H1 (cell line): ENCODE results near the gene FCAMR. TPM values are rescaled to one million over a fixed set of nuclear protein-coding genes. Genes with fewer than 3 reads are reported as not detected.

ENCODE experiments used
- CTCF ChIA-PET: fragments of 300-600 bp; sonication (Branson Sonifier 250); formaldehyde crosslinking; loops from one replicate; lab custom pipeline; 2021; ENCODE audit not compliant: partially characterized antibody; lab: Charles Lee
- POLR2A ChIA-PET: fragments of 300-600 bp; sonication (Branson Sonifier 250); formaldehyde crosslinking; loops from one replicate; lab custom pipeline; 2021; ENCODE audit warnings: inconsistent platforms; ENCODE audit not compliant: partially characterized antibody; lab: Charles Lee
- DNase-seq, 2 experiments: peaks; one replicate each; pipeline versions ENCODE4 v3.0.0 to v3.0.0-alpha.2; 2010 to 2022; ENCODE audit warnings: low spot score in 2 of 2, low read depth in 1 of 2, mixed read lengths in 1 of 2
- FAIRE-seq: peaks from 2 replicates; lab custom pipeline; 2011; peaks lifted over from hg19 to GRCh38; lab: Jason Lieb, UNC
- H2AFZ ChIP-seq: 2 replicates; pipeline ENCODE4 v1.8.1; 2012; ENCODE audit warnings: low read length, inconsistent platforms
- H2AK5ac ChIP-seq: 2 replicates; pipeline ENCODE4 v1.6.1; 2013; ENCODE audit warnings: low read depth, low read length
- H2BK120ac ChIP-seq: replicated peaks from 2 replicates; pipeline ENCODE3; 2013; ENCODE audit warnings: low read depth, low read length, inconsistent platforms
- H2BK12ac ChIP-seq: 2 replicates; pipeline ENCODE4 v1.6.1; 2013; ENCODE audit warnings: low read depth, low read length
- H2BK15ac ChIP-seq: 2 replicates; pipeline ENCODE4 v1.6.1; 2013; ENCODE audit warnings: low read length
- H2BK20ac ChIP-seq: 2 replicates; pipeline ENCODE4 v1.6.1; 2013; ENCODE audit warnings: low read length
- H2BK5ac ChIP-seq: 2 replicates; pipeline ENCODE4 v1.6.1; 2013; ENCODE audit warnings: low read depth, low read length
- H3K14ac ChIP-seq: 2 replicates; pipeline ENCODE4 v1.6.1; 2013; ENCODE audit warnings: inconsistent platforms; ENCODE audit not compliant: insufficient read length
- H3K18ac ChIP-seq: 2 replicates; pipeline ENCODE4 v1.6.1; 2013; ENCODE audit warnings: low read length; ENCODE audit errors: extremely low read depth
- H3K23ac ChIP-seq: 2 replicates; pipeline ENCODE4 v1.6.1; 2013; ENCODE audit warnings: inconsistent platforms; ENCODE audit not compliant: insufficient read length
- H3K23me2 ChIP-seq: 2 replicates; pipeline ENCODE4 v1.6.1; 2013; ENCODE audit warnings: low read depth, low read length
- H3K27ac ChIP-seq: 2 replicates; pipeline ENCODE4 v1.6.1; 2011; ENCODE audit warnings: low read depth, low read length, inconsistent platforms
- H3K27me3 ChIP-seq, 4 experiments: replicated peaks in 1 of 4; 1 replicate in 1 of 4; 2 replicates in 3 of 4; pipeline versions ENCODE4 v1.6.1 to v1.8.1; 2011 to 2013; ENCODE audit warnings: low read length in 3 of 4, mild to moderate bottlenecking in 3 of 4, inconsistent platforms in 2 of 4, mixed read lengths in 2 of 4, moderate library complexity in 1 of 4; ENCODE audit not compliant: control insufficient read depth in 3 of 4, insufficient read depth in 3 of 4; ENCODE audit errors: extremely low read depth in 1 of 4
- H3K36me3 ChIP-seq, 4 experiments: 2 replicates each; pipeline versions ENCODE4 v1.6.1 to v1.8.1; 2011 to 2013; ENCODE audit warnings: mild to moderate bottlenecking in 4 of 4, low read length in 3 of 4, moderate library complexity in 2 of 4, control low read depth in 1 of 4, inconsistent platforms in 1 of 4; ENCODE audit not compliant: insufficient read depth in 4 of 4, control insufficient read depth in 2 of 4
- H3K4ac ChIP-seq: replicated peaks from 2 replicates; pipeline ENCODE3; 2013; ENCODE audit warnings: low read length, low read depth, mixed read lengths, inconsistent platforms; ENCODE audit not compliant: insufficient read length
- H3K4me1 ChIP-seq, 4 experiments: replicated peaks in 1 of 4; 1 replicate in 1 of 4; 2 replicates in 3 of 4; pipeline versions ENCODE4 v1.6.1 to v1.8.1; 2011 to 2013; ENCODE audit warnings: low read length in 3 of 4, inconsistent platforms in 2 of 4, mixed read lengths in 1 of 4; ENCODE audit not compliant: insufficient read depth in 4 of 4, control insufficient read depth in 3 of 4
- H3K4me2 ChIP-seq, 2 experiments: 2 replicates each; pipeline versions ENCODE4 v1.6.1 to v1.8.1; 2011 to 2013; ENCODE audit warnings: low read depth in 2 of 2, low read length in 2 of 2, control low read depth in 1 of 2, inconsistent platforms in 1 of 2, mild to moderate bottlenecking in 1 of 2; ENCODE audit not compliant: insufficient read depth in 1 of 2
- H3K4me3 ChIP-seq, 4 experiments: fragments of 200-600, 300-600 bp in 1 of 4; sonication (generic), shearing (Covaris generic), sonication (Bioruptor Twin) in 1 of 4; 2 replicates each; pipeline versions ENCODE4 v1.5.1 to v1.8.1; 2011 to 2016; ENCODE audit warnings: low read length in 4 of 4, low read depth in 3 of 4, control low read depth in 2 of 4, inconsistent platforms in 2 of 4, mild to moderate bottlenecking in 2 of 4, mixed read lengths in 1 of 4, moderate library complexity in 1 of 4; ENCODE audit not compliant: insufficient read depth in 2 of 4; ENCODE audit errors: extremely low read depth in 1 of 4
- H3K56ac ChIP-seq: replicated peaks from 2 replicates; pipeline ENCODE3; 2013; ENCODE audit warnings: low read depth, mild to moderate bottlenecking, mixed read lengths, low read length, inconsistent platforms; ENCODE audit not compliant: insufficient read length
- H3K79me1 ChIP-seq: 2 replicates; pipeline ENCODE4 v1.6.1; 2013; ENCODE audit warnings: low read depth, low read length, control low read depth
- H3K79me2 ChIP-seq, 2 experiments: 2 replicates each; pipeline versions ENCODE4 v1.6.1 to v1.8.1; 2012 to 2013; ENCODE audit warnings: low read length in 2 of 2, mild to moderate bottlenecking in 2 of 2, inconsistent platforms in 1 of 2; ENCODE audit not compliant: insufficient read depth in 2 of 2, control insufficient read depth in 1 of 2
- H3K9ac ChIP-seq, 4 experiments: replicated peaks in 1 of 4; 1 replicate in 1 of 4; 2 replicates in 3 of 4; pipeline versions ENCODE4 v1.6.1 to v1.8.1; 2011 to 2013; ENCODE audit warnings: low read depth in 3 of 4, low read length in 3 of 4, control low read depth in 2 of 4, mild to moderate bottlenecking in 2 of 4, moderate library complexity in 2 of 4, inconsistent platforms in 1 of 4; ENCODE audit errors: extremely low read depth in 1 of 4
- H3K9me3 ChIP-seq, 2 experiments: 2 replicates each; pipeline versions ENCODE4 v1.6.1 to v1.8.1; 2012 to 2013; ENCODE audit warnings: mild to moderate bottlenecking in 2 of 2, moderate library complexity in 2 of 2, control low read depth in 1 of 2, inconsistent platforms in 1 of 2, low read depth in 1 of 2, low read length in 1 of 2, mixed read lengths in 1 of 2; ENCODE audit not compliant: insufficient read depth in 2 of 2
- H4K20me1 ChIP-seq, 2 experiments: replicated peaks in 1 of 2; 2 replicates each; pipeline versions ENCODE3 to v1.8.1; 2011 to 2013; ENCODE audit warnings: inconsistent platforms in 2 of 2, low read length in 2 of 2, mild to moderate bottlenecking in 1 of 2; ENCODE audit not compliant: insufficient read depth in 2 of 2, control insufficient read depth in 1 of 2
- H4K5ac ChIP-seq: 2 replicates; pipeline ENCODE4 v1.6.1; 2013; ENCODE audit warnings: low read length, low read depth, mixed read lengths, inconsistent platforms; ENCODE audit not compliant: insufficient read length
- H4K8ac ChIP-seq: 2 replicates; pipeline ENCODE4 v1.8.0; 2013; ENCODE audit warnings: mild to moderate bottlenecking, moderate library complexity, low read length, inconsistent platforms; ENCODE audit not compliant: insufficient read depth; ENCODE audit errors: extremely low read depth
- H4K91ac ChIP-seq: replicated peaks from 2 replicates; pipeline ENCODE3; 2013; ENCODE audit warnings: low read length, mixed read lengths, inconsistent platforms; ENCODE audit not compliant: insufficient read length
- CHD1 ChIP-seq: IDR thresholded peaks from 2 replicates; pipeline ENCODE4 v1.6.1; 2012; ENCODE audit warnings: low read depth, low read length, improper control_type of control experiment
- EP300 ChIP-seq, 2 experiments: IDR thresholded peaks; 1 replicate in 1 of 2; 2 replicates in 1 of 2; pipeline ENCODE4 v1.6.1; 2011 to 2012; ENCODE audit warnings: low read depth in 2 of 2, low read length in 2 of 2, mild to moderate bottlenecking in 2 of 2, borderline replicate concordance in 1 of 2, inconsistent platforms in 1 of 2, moderate library complexity in 1 of 2
- GTF2F1 ChIP-seq: IDR thresholded peaks from 2 replicates; pipeline ENCODE4 v1.6.1; 2012; ENCODE audit warnings: low read depth, low read length, improper control_type of control experiment, borderline replicate concordance
- HDAC2 ChIP-seq, 2 experiments: fragments of 300-600 bp in 1 of 2; sonication (generic) in 1 of 2; IDR thresholded peaks; 2 replicates each; pipeline ENCODE4 v1.6.1; 2011 to 2012; ENCODE audit warnings: low read depth in 2 of 2, low read length in 2 of 2, mild to moderate bottlenecking in 2 of 2, moderate library complexity in 2 of 2, borderline replicate concordance in 1 of 2, inconsistent platforms in 1 of 2
- JUN ChIP-seq: IDR thresholded peaks from 2 replicates; pipeline ENCODE4 v1.6.1; 2011; ENCODE audit warnings: low read depth, mild to moderate bottlenecking, improper control_type of control experiment, low read length
- JUND ChIP-seq: IDR thresholded peaks from 2 replicates; pipeline ENCODE4 v1.6.1; 2011; ENCODE audit warnings: mild to moderate bottlenecking, improper control_type of control experiment, low read length
- MAFK ChIP-seq: IDR thresholded peaks from 2 replicates; pipeline ENCODE4 v1.6.1; 2012; ENCODE audit warnings: low read depth, mild to moderate bottlenecking, improper control_type of control experiment, low read length
- PHF8 ChIP-seq: fragments of 200-600 bp; sonication (generic); conservative IDR thresholded peaks from 2 replicates; pipeline ENCODE4 v1.7.1; 2012; ENCODE audit warnings: low read depth, mild to moderate bottlenecking, inconsistent platforms, low read length, moderate library complexity
- RBBP5 ChIP-seq: IDR thresholded peaks from 2 replicates; pipeline ENCODE4 v1.7.1; 2012; ENCODE audit warnings: low read depth, mild to moderate bottlenecking, inconsistent platforms, low read length, moderate library complexity, borderline replicate concordance
- RNF2 ChIP-seq: fragments of 200-900, 300-1000 bp; sonication (generic); IDR thresholded peaks from 2 replicates; pipeline ENCODE4 v1.7.1; 2016; ENCODE audit warnings: borderline replicate concordance, low read depth, mild to moderate bottlenecking, antibody characterized with exemption, low read length; ENCODE audit not compliant: poor library complexity, severe bottlenecking; ENCODE audit errors: missing control alignments
- RXRA ChIP-seq: IDR thresholded peaks from 2 replicates; pipeline ENCODE4 v1.6.1; 2011; ENCODE audit warnings: low read depth, mild to moderate bottlenecking, low read length, moderate library complexity; ENCODE audit not compliant: insufficient read depth
- TAF7 ChIP-seq: optimal IDR thresholded peaks from 2 replicates; pipeline ENCODE3; 2011; ENCODE audit warnings: low read depth, mild to moderate bottlenecking, inconsistent platforms, low read length, moderate library complexity, borderline replicate concordance
- ZNF274 ChIP-seq: IDR thresholded peaks from 2 replicates; pipeline ENCODE4 v1.7.0; 2012; ENCODE audit warnings: low read length, borderline replicate concordance; ENCODE audit errors: extremely low read depth
- WGBS, 2 experiments: shearing (Covaris generic) in 1 of 2; methylation state at CpG; one replicate each; pipeline versions ENCODE4 v1.1.6 to v1.1.7; 2013 to 2015; ENCODE audit warnings: low lambda C conversion rate in 2 of 2, mixed read lengths in 2 of 2, inconsistent platforms in 1 of 2, low coverage in 1 of 2, missing lambda C conversion rate in 1 of 2; ENCODE audit not compliant: insufficient replicate concordance in 2 of 2, insufficient coverage in 1 of 2, insufficient read length in 1 of 2; ENCODE audit errors: extremely low coverage in 1 of 2, missing lambda C conversion rate in 1 of 2; 5-methylcytosine and 5-hydroxymethylcytosine counted together
- polyA plus RNA-seq, 7 experiments: library from polyadenylated mRNA; depleted of rRNA in 3 of 7; stranded (reverse) in 5 of 7; unstranded in 2 of 7; fragments of >200 nt in 5 of 7; fragments of 200-250 nt in 2 of 7; gene quantifications; 1 replicate in 5 of 7; 2 replicates in 1 of 7; 4 replicates in 1 of 7; pipeline versions ENCODE4 v1.2.1 to v1.2.3, GENCODE V29; 2011 to 2013; ENCODE audit warnings: missing spikeins in 2 of 7, mixed read lengths in 2 of 7
- total RNA-seq: library from RNA; stranded (reverse); fragmentation: NEBNext Ultra II Directional; extraction: Animal tissue kit (Norgen Biotek cat#: 25700); gene quantifications from 2 replicates; pipeline ENCODE4 v1.2.1, GENCODE V29; 2021

The FCAMR gene
- total and polyA plus RNA-seq, 2 of the 8 experiments (the other 6 are each of a cell fraction or from before 2014, with no cell fraction given): not detected

- H3K79me2 ChIP-seq: no peaks in the 10 kb centered on the region
- H2AFZ ChIP-seq: no peak overlapping the region
- no peak for DNase-seq
- FAIRE-seq: no peak
- 67% methylated on average over 1 of the region's 1 CpG; no CpG with 5 or more reads in 1 of the 2 experiments for WGBS, 2 experiments
- no peaks in the 10 kb centered on the region; a peak in 1 of 4 replicates for H3K9me3 ChIP-seq
- H3K23ac ChIP-seq: no peak overlapping the region
- H3K27ac ChIP-seq: no peak overlapping the region
- H3K4ac ChIP-seq: no peak overlapping the region
- H4K91ac ChIP-seq: no peak overlapping the region
- H4K20me1 ChIP-seq: peaks cover 0 to 11% of the 10 kb centered on the region in 2 experiments
- peaks cover 0 to 2% (median 0%) of the 10 kb centered on the region in 4 experiments; a peak in 1 of 7 replicates for H3K27me3 ChIP-seq
- H3K23me2 ChIP-seq: peaks cover 12% of the 10 kb centered on the region
- no peak overlapping the region for H3K4me2 ChIP-seq
- H3K56ac ChIP-seq: no peak overlapping the region
- H2BK120ac ChIP-seq: no peak overlapping the region
- H2AK5ac ChIP-seq: no peak overlapping the region
- H3K4me1 ChIP-seq: no peaks in the 10 kb centered on the region
- no peak overlapping the region for H4K5ac ChIP-seq
- H3K79me1 ChIP-seq: 0 out of 2 replicates have a peak, but pooled peaks cover 2% of the 10 kb centered on the region
- H2BK5ac ChIP-seq: no peak overlapping the region
- H2BK12ac ChIP-seq: no peak overlapping the region
- H3K18ac ChIP-seq: no peak overlapping the region
- ChIA-PET CTCF (interaction anchor here (1.0 to 12.9 kb wide), 12 partner anchors 7 to 289 kb away, joined by 3 to 180 read pairs (median 6); partner anchors contain the start of gene IL20), POLR2A (no interaction called here)
- H3K4me3 ChIP-seq: no peak overlapping the region
- no peak overlapping the region for H2BK15ac ChIP-seq
- no peak overlapping the region for H3K14ac ChIP-seq
- no peak overlapping the region for H4K8ac ChIP-seq
- peaks cover 0 to 5% (median 0%) of the 10 kb centered on the region in 4 experiments; a peak in 1 of 8 replicates for H3K36me3 ChIP-seq
- no peak overlapping the region for H3K9ac ChIP-seq
- no peak overlapping the region for H2BK20ac ChIP-seq
- TF ChIP-seq RNF2 (no peak), EP300 (IDR thresholded peaks at IDR 0.05; ENCODE audit: borderline replicate concordance in 1 of 2, low read depth in 2 of 2, low read length in 2 of 2) (no peak), HDAC2 (IDR thresholded peaks at IDR 0.05; ENCODE audit: borderline replicate concordance in 1 of 2, low read depth in 2 of 2, low read length in 2 of 2) (no peak), JUND (no peak), CHD1 (no peak), GTF2F1 (no peak), ZNF274 (no peak), RBBP5 (no peak), RXRA (no peak), PHF8 (no peak), TAF7 (no peak), MAFK (no peak), JUN (no peak)
Measured at GRCh38 chr1:206922524-206922923, 47.7 kb downstream of the FCAMR start.
